HG03469 (cell line): ENCODE measurements around the gene HES2.
"Not testable (repeated sequence)": the region's sequence is repeated elsewhere in the genome, so short reads cannot be mapped to it uniquely, and the experiment has no call there.

Experiments
- ATAC-seq: cut with Tn5 transposase; IDR thresholded peaks from one replicate; pipeline ENCODE4 v1.9.1; 2021; ENCODE audit warnings: mild to moderate bottlenecking, moderate library complexity, moderate number of reproducible peaks; ENCODE audit not compliant: unreplicated experiment

Gene HES2

DNA sequence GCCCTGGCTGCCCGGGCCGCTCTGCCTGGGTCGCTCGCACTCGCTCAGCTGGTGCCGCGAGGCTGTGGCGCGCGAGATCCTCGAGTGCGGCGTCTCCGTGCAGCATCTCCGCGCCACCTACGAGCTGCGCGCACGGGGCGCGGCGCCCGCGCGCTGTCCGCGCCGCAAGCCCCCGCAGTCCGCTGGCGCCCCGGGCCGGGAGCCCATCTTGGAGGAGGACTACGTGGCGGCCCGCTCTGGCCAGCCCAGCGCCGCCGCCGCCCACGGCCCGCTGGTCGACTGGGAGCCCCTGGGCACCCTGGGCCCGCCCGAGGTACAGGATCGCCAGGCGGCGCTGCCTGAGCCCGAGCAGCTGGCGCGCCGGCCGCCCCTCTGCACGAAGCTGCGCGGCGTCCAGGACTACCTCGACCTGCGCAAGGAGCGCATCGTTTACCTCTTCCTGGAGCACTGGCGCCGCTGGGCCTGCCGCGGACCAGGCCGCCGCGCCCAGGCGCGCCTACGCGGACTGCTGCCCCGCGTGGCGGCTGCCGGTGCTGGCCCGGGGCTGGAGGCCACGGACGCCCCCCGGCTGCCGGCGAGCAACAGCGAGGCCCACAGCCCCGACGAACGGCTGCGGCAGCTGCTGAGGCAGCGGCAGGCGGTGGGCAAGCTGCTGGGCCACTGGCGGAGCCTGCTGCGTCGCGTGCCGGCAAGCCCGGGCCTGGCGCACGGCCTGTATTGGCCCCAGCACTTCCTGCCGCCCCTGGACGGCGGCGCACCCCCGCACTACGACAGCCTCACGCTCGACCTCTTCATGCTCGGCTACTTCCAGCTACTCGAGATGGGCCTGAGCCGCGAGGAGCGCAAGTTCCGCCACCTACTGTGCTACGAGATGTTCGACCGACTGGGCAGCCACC, 35.4 kb upstream of the HES2 start:
- ATAC-seq: no peak

DNA sequence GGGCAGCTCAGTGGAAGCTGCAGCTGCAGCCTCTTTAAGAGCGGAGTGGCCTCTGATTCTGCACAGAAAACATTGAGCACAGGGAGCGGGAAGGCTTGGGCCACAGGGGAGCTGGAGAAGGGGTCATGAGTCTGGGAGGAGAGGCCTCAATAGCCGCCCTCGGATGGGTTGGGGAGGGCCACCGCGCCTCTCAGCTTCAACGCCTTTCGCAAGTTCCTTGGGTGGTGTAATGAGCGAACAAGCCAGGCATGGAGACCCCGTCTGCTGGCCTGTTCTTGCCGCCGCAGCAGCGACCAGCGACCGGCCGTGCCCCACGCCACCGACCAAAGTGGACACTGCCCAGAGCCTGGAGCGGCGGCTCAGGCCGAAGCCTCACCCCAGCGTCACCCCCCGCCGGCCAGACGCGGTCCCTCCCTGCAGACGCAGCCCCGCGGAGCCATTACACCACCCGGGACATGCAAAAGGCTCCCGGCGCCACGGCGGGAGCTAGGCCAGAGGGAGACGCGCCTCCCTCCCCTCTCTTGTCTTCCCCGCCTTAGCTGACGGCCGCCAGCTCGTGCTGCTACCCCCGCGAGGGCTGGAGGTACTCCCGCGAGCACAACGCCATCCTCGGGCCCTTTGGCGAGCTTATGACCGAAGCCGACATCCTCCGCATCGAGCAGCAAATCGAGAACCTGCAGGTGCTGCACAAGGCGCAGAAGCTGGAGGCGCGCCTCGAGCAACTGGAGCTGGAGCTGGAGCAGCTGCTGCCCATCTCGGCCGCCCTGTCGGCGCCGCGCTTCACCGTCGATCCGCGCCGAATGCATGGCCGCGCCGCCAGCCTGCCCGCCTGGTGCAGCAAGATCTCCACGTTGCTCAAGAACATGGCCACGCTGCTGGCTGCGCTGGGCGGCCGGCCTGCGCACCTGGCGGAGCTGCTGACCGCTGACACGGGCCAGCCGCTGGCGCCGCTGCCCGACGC, 34.5 kb upstream of the HES2 start:
- ATAC-seq: not testable (repeated sequence)

DNA sequence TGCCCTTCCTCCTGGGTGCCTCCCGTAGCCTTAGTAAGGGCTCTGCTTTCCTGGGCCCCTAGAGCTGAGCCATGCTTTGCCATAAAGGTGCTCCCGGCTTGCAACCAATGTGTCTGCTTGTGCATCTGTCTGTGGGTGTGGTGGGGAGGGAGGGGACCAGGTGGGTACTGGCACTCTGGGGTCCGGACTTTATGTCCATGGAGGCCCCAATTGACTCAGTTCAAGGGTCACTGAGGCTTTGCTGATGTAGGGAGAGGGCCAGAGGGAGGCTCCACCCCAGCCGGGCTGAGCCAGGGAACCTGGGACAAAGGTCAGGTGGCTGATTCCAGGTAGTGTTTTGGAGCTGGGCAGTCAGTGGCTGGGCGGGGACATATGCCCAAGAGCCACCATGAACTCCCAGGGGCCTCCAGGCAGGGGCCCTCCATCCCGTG, 31.2 kb upstream of the HES2 start:
- ATAC-seq: no peak

DNA sequence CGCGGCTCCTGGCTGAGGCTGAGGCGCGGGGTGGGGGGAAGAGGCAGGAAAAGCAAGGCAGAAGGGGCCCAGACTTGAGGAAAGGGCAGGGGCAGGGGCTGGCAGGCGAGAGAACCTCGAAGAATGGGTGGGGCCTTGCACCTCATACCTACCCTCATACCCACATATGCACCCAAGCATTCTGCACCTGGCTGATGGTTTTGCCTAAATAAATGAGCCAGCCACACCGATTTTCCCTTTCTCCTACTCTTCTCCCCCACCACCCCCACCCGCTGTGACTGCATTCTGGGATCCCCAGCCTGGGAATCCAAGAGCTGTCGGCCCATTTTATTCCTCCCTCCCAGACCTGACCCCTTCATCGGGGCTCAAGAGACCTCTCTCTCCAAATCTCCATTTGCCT, 30.8 kb upstream of the HES2 start:
- not testable (repeated sequence) for ATAC-seq

DNA sequence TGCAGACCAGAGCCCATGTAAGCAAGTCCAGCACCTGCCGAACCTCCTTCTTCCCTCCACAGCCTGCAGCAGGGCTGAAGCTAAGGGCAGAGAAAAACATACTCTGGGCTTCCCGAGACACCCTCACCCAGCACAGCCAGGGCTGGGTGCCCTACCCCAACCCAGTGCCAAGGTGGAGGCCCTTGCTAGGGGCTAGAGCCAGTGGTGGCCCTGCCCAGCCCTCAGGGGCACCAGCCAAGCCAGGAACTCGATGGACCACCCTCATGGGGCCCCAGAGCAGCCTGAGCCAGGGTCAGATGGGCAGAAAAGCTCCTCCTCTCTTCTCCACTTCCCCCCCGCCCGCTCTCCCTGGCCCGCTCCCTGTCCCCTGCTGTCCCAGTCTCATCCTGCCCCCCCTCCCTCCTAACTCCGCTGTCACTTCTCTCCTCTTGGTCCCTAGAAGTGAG, 30.3 kb upstream of the HES2 start:
- no peak for ATAC-seq

DNA sequence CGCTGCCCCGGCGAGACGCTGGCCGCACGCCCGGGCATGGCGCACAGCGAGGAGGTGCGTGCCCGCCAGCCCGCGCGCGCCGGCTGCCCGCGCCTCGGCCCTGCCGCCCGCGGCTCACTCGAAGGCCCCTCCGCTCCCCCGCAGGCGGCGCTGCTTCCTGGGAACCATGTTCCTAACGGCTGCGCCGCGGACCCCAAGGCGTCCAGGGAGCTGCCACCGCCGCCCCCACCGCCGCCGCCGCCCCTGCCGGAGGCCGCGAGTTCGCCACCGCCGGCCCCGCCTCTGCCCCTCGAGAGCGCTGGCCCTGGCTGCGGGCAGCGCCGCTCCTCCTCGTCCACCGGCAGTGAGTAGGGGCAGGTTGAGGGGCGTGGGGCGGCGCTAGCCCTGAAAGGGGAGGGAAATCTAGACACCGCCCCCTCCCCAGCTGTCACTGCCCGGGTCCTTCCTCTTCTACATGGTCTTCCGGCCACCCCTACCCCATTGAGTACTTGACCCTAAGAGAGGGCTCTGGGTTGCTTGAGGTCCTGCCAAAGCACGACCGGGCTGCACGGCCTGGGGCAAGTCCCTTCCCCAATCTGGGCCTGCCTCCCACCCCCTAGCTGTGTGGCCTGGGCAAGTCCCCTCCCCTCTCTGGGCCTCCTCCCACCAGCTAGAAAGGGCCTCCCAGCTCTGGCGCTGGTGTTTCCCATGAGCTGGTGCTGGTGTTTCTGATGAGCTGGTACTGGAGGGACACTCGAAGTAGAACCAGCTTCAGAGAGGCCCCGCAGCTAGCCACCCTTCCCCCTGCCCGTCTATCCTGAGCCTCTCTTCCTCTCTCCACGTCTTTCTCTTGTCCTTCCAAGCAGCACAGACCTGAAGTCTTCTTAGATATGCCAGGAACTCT, 29.3 kb upstream of the HES2 start:
- ATAC-seq: no peak

DNA sequence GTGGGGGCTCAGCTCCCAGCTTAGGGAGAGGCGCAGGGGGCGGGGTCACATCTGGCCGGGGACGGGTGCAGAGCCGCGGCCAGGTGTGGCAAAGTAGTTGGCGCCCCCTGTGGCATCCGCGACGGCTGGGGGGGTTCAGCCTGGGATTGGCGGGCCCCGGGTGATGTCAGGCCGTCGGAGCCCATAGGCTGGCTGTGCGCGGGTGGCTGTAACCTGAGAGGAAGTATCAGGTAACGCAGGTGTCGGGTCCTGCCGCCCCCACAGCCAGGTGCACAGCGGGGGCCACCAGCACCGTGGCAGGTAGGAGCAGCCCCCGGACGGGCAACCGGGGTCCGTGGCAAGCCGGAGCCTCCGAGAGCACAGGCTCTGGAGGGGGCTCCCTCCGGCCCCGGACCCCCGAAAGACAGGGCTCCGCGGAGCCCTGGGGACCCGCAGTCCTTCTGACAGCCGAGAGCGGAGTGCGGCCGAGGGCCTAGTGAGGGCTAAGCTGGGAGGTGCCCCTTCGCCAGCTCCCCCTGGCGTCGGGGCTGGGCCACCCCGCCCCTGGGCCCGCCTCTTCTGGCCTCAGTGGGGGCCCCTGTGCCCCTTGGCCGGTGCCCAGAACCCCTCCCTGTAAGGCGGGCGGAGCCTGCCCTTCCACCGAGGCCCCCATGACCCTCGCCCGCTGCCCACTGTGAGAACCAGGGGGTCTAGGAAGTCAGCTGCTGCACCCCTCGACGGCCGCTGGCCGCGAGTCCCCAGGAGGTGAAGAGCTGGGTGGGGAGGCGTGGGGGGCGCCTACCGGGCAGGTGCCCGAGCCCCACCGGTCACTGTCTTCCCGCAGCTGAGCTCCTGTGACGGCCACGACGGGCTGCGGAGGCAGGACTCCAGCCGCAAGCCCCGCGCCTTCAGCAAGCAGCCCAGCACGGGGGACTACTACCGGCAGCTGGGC, 28.4 kb upstream of the HES2 start:
- ATAC-seq: no peak

DNA sequence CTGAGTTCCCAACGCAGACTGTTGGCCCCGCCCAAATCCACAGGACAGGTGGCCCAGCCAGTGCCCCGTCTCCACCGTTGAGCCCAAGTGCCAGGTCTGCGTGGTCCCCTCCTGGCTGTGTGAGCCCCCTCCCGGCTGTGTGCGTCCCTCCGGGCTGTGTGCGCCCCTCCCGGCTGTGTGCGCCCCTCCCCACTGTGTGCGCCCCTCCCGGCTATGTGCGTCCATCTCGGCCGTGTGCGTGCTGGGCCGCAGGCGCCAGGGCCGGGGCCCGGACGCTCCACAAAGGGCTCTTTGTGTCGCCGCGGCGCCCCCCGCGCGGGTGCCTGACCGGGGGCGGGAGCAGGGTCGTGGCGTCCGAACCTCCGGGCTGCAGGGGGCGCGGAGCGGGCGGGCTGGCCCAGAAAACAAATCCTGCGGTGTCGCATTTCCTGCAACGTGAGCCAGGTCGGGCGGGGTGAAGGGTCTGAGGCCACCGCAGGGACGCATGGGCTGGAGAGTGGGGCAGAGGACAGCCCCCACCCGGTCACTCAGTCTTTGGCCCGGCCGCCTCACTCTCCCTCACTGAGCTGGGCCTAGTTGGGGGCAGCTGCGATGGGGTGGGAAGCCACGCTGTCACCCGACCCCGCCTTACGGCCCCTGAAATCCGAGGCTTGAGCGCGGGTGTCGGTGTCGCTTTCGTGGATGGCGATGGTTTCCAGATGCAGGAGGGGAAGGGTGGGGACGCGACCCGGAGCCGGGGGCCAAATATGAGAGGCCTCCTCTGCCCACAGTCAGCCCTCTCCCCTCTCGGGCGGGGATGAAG, 27.5 kb upstream of the HES2 start:
- ATAC-seq: no peak

DNA sequence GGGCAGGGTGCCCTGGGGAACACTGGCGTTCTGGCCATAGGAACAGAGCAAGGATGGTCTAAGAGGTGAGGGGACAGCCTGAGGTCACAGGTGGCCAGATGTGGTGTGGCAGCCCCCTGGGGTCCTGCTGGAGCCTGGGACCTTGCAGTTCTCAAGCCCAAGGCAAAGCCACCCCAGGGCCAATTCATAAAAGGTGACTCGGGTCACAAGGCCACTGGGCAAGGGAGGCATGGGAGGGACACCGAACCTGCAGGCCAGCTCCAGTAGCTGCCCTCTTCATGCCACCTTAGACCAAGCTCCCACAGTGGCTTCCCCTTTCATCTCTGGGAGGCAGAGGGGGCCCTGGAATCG, 26.9 kb upstream of the HES2 start:
- no peak for ATAC-seq

DNA sequence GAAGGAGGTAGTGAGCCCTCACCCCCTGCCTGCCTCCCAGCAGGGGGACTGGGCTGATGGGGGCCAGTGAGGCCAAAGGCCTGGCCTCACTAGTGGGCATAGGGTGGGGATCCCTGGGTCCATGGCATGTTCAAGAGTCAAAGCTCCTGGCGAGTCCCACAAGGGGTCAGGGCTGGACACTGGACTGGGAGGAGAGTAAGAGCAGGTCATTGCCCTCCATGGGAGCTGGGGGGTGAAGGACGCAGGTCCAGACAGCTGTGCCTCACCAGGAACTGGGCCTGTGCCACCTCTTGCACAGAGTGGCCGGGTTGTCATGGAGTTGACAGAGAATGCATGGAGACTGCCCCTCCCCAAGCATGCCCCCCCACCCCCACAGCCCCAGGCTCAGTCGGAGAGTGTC, 26.2 kb upstream of the HES2 start:
- ATAC-seq: not testable (repeated sequence)

DNA sequence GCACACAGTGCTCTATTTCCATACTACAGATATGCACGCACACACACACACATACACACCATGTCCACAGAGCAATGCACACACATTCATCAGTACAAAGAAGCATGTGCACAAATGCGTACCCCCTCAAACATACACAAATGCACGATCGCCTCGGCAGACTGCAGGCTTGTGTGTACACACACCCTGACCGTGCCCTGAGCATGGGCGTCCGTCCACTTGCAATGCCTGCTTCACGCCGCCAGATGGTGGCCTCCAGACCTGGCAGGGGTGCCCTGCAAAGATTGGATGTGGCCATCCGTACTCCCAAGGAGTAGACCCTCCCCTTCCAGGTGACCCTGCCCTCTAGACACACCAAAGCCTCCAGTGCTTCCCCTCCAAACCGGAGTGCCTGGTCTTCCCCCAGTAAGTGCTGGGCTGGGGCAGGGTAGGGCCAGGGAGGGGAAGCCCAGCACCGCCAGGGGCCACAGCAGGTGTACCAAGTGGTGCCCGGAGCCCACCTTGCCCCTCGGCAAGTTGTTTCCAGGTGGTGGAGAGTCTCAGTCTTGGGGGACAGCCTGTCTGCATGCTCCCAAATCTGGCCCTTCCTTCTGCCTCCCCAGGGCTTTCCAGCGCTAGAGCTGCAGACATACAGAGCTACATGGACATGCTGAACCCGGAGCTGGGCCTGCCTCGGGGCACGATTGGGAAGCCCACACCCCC, 25.5 kb upstream of the HES2 start:
- no peak for ATAC-seq

DNA sequence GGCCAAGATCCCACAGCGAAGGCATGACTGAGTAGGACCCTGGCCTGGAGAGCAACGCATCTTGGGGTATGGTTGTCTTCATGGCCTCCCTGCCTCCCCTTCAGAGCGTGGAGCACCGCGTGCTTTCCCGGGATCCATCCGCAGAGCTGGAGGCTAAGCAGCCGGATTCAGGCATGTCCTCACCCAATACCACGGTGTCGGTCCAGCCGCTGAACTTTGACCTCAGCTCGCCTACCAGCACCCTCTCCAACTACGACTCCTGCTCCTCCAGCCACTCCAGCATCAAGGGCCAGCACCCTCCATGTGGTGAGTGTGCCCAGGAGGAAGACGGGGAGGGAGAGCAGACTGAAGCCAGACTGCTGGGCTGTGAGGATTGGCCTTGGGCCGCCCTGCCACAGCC, 24.7 kb upstream of the HES2 start:
- ATAC-seq: no peak

DNA sequence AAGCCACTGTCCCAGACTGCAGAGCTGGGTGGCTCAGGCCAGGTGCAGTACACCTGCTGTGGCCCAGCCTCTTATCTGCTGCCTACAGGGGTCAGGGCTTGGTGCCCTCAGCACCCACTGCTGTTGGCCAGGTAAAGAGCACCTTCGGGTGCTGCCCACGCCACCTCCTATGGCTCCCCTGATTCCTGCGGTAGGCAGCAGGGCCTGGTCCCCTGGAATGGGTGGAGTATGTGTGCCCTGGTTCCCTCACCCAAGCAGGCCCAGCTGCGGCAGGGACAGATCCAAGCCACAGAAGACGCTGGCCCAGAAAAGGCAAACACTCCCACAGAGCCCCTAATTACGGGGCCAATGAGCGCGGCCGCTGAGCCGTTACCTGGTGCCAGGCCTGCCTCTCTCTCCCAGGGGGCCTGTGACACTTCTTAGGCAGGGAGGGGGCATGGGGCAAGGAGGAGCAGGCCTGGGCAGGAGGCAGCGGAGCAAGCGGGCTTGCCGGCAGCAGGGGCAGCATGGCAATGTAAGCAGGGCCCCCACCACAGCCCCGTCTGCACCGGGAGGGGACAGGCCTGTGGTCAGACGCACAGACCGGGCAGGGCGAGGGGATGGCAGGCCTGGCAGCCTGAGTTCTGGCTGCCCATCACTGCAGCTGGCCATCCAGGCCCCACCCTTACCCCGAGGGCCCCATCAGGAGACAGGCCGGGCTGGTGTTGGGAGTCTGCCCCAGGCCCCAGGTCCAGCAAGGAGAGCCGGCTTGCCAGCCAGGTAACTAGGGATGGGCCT, 23.8 kb upstream of the HES2 start:
- no peak for ATAC-seq

DNA sequence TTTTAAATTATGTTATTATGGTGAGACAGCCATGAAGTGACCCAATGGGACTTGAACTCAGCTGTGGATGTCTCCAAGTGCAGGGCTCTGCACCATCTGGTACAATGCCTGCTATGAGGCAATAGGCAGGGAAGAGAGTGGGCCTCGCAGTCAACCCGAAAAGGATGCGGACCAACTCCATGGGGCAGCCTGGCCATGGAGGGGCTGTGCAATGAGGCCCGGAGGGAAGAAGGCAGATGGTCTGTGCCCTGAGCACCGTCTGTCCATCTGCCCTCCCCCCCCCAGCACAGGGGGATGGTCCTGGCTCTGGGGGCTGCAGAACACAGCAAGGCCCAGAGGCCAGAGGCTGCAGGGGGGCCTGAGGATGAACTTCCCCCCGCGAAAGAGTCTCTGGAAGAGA, 21.9 kb upstream of the HES2 start:
- ATAC-seq: no peak

DNA sequence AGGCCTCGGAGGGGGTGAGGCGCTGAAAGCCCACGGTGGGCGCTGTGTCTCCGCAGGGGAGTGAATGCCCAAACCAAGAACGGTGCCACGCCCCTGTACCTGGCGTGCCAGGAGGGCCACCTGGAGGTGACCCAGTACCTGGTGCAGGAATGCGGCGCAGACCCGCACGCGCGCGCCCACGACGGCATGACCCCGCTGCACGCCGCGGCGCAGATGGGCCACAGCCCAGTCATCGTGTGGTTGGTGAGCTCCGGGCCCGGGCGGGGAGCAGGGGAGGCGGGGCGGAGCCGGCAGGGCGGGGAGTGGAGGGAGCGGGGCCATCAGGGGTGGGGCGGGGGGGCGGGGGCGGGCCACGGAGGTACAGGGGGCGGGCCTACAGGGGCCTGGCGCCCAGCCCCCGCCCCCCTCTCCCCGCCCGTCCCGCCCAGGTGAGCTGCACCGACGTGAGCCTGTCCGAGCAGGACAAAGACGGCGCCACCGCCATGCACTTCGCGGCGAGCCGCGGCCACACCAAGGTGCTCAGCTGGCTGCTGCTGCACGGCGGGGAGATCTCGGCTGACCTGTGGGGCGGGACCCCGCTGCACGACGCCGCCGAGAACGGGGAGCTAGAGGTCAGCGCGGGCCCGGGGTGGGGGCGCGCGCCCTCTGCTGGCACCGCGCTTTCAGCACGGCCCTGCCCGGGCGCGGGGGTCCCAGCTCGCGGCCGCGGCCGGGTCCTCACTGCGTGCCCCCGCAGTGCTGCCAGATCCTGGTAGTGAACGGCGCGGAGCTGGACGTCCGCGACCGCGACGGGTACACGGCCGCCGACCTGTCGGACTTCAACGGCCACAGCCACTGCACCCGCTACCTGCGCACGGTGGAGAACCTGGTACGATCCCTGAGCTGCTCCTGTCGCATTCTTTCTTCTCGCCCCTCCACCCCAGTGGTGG, 20.7 kb upstream of the HES2 start:
- no peak for ATAC-seq

DNA sequence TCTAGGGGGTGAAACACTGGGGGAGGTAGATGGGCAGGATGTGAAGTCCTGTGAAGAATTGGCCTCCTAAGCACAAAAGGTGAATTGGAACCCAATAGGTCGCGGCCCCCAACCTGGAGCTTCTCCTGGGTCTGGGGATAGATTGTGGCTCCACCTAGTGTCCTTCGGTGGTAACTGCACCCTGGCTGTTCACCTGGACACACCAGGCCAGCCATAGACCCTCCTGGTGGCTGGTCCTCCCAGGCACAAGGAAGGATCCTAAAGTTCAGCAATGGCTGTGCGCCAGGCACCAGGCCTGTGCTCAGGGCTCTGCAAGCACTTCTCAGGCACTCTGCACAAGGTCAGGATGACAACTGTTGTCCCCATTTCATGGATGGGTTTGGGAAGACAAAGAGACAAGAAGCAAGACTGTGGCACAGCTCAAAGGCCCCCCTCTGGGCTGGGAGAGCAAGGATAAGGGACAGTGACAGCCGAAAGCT, 18.4 kb upstream of the HES2 start:
- ATAC-seq: no peak
